SU-DHL-6 (cell line): ENCODE data around the gene DNAJC13.

ENCODE experiments used
- H2AFZ ChIP-seq: fragments of 200-600 bp; sonication (generic); 2 replicates; pipeline ENCODE4 v1.6.1; 2014; ENCODE audit warnings: low read depth, mild to moderate bottlenecking, moderate library complexity, mixed read lengths, antibody characterized with exemption, low read length; ENCODE audit not compliant: severe bottlenecking
- H3F3A ChIP-seq: fragments of 200-600 bp; shearing (Covaris generic); 2 replicates; pipeline ENCODE4 v1.6.0; 2016; ENCODE audit warnings: antibody characterized with exemption, mild to moderate bottlenecking; ENCODE audit not compliant: insufficient read depth
- H3K27ac ChIP-seq: fragments of 200-600 bp; sonication (generic); 2 replicates; pipeline ENCODE4 v1.5.1; 2016; ENCODE audit warnings: low read depth, mild to moderate bottlenecking, low read length, moderate library complexity, mixed read lengths
- H3K27me3 ChIP-seq: fragments of 200-600 bp; sonication (generic), shearing (Covaris generic); 2 replicates; pipeline ENCODE4 v1.6.0; 2014; ENCODE audit warnings: mild to moderate bottlenecking, low read length
- H3K36me3 ChIP-seq: fragments of 200-600 bp; sonication (generic); 2 replicates; pipeline ENCODE4 v1.6.1; 2014; ENCODE audit warnings: mild to moderate bottlenecking, low read length, mixed read lengths
- H3K4me2 ChIP-seq: fragments of 300-600, 200-600 bp; shearing (Covaris generic), sonication (generic); 2 replicates; pipeline ENCODE4 v1.6.0; 2014; ENCODE audit warnings: low read length, low read depth, mild to moderate bottlenecking; ENCODE audit not compliant: poor library complexity, severe bottlenecking
- H3K4me3 ChIP-seq: fragments of 200-600 bp; sonication (generic); 2 replicates; pipeline ENCODE4 v1.5.1; 2014; ENCODE audit warnings: antibody characterized with exemption, low read length, mild to moderate bottlenecking, mixed read lengths; ENCODE audit not compliant: insufficient read depth, poor library complexity, severe bottlenecking
- H3K79me2 ChIP-seq: fragments of 200-600 bp; sonication (generic); 2 replicates; pipeline ENCODE4 v1.6.1; 2014; ENCODE audit warnings: mild to moderate bottlenecking, low read length, moderate library complexity; ENCODE audit not compliant: insufficient read depth
- H3K9ac ChIP-seq: fragments of 200-600 bp; sonication (generic); 2 replicates; pipeline ENCODE4 v1.7.0; 2014; ENCODE audit warnings: mild to moderate bottlenecking, low read length
- H3K9me2 ChIP-seq: fragments of 200-600 bp; sonication (generic); replicated peaks from 2 replicates; pipeline ENCODE4 v1.6.1; 2014; ENCODE audit warnings: low read length; ENCODE audit not compliant: insufficient read depth
- H3K9me3 ChIP-seq: fragments of 200-600 bp; sonication (generic); 2 replicates; pipeline ENCODE4 v1.6.1; 2014; ENCODE audit warnings: low read length, mixed read lengths; ENCODE audit not compliant: insufficient read depth
- H4K20me1 ChIP-seq: fragments of 200-600 bp; sonication (generic); 2 replicates; pipeline ENCODE4 v1.6.1; 2014; ENCODE audit warnings: low read depth, mild to moderate bottlenecking, antibody characterized with exemption, low read length, moderate library complexity, mixed read lengths
- EZH2phosphoT487 ChIP-seq: fragments of 200-600 bp; sonication (generic), shearing (Covaris generic); conservative IDR thresholded peaks from 2 replicates; pipeline ENCODE4 v1.6.1; 2018; ENCODE audit warnings: mild to moderate bottlenecking, antibody characterized with exemption, low read length, moderate library complexity, mixed read lengths
- TF ChIP-seq, protein P1 (sequence below): fragments of 200-600 bp; sonication (generic); IDR thresholded peaks from one replicate; pipeline ENCODE4 v1.5.1; 2017; ENCODE audit warnings: antibody characterized with exemption, mild to moderate bottlenecking, low read length, moderate library complexity; ENCODE audit not compliant: insufficient read depth, poor library complexity, severe bottlenecking

The DNAJC13 gene

DNA sequence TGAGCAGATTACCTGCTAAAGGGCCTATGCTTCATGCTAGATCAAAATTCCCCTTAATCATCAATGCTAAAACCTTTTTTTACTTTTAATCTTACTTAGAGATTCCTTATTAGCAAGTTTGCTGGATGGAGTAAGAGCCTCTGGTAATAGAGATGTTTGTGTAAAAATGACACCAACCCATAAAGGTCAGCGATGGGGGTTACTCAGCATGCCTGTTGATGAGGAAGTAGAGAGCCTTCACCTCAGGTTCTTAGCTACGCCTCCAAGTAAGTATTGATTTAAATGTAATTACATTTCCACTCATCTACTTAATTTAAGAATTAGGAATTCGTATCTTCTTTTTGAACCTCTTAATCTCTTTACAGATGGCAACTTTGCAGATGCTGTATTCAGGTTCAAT is 38.8 kb downstream of the DNAJC13 start:
- no peaks in the 10 kb centered on the region for H3K9me2 ChIP-seq
- no peak overlapping the region for H3K9ac ChIP-seq
- TF ChIP-seq EZH2phosphoT487, result no peak
- TF ChIP-seq, protein P1, sequence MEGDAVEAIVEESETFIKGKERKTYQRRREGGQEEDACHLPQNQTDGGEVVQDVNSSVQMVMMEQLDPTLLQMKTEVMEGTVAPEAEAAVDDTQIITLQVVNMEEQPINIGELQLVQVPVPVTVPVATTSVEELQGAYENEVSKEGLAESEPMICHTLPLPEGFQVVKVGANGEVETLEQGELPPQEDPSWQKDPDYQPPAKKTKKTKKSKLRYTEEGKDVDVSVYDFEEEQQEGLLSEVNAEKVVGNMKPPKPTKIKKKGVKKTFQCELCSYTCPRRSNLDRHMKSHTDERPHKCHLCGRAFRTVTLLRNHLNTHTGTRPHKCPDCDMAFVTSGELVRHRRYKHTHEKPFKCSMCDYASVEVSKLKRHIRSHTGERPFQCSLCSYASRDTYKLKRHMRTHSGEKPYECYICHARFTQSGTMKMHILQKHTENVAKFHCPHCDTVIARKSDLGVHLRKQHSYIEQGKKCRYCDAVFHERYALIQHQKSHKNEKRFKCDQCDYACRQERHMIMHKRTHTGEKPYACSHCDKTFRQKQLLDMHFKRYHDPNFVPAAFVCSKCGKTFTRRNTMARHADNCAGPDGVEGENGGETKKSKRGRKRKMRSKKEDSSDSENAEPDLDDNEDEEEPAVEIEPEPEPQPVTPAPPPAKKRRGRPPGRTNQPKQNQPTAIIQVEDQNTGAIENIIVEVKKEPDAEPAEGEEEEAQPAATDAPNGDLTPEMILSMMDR, result no peak
- no peaks in the 10 kb centered on the region for H3K79me2 ChIP-seq
- H3K27ac ChIP-seq, result no peak overlapping the region
- H3K4me2 ChIP-seq, result no peak overlapping the region
- no peak overlapping the region for H3K4me3 ChIP-seq
- no peak overlapping the region for H2AFZ ChIP-seq
- peaks cover 40% of the 10 kb centered on the region for H3K36me3 ChIP-seq
- H3F3A ChIP-seq, result no peaks in the 10 kb centered on the region
- H3K27me3 ChIP-seq, result no peaks in the 10 kb centered on the region
- no peaks in the 10 kb centered on the region for H3K9me3 ChIP-seq
- no peaks in the 10 kb centered on the region for H4K20me1 ChIP-seq

DNA sequence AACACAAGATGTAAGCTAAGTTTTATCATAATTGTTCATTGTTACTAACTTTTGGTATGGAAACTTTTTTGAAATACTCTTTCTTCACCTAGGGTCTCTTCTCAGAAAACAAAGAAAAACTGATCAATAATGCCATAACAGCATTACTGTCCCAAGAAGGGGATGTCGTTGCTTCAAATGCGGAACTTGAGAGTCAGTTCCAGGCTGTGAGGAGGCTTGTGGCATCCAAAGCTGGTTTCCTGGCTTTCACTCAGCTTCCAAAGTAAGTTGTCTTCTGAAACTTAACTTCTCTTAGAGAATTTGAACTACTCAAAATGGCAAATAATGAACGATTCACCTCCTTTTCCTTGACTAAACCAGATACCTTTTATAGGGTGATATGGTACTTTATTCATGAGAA is 39.3 kb downstream of the DNAJC13 start:
- no peaks in the 10 kb centered on the region for H4K20me1 ChIP-seq
- H3K79me2 ChIP-seq, result no peaks in the 10 kb centered on the region
- H3K36me3 ChIP-seq, result peaks cover 40% of the 10 kb centered on the region
- no peaks in the 10 kb centered on the region for H3K27me3 ChIP-seq
- no peaks in the 10 kb centered on the region for H3F3A ChIP-seq
- no peak overlapping the region for H3K4me3 ChIP-seq
- no peaks in the 10 kb centered on the region for H3K9me2 ChIP-seq
- TF ChIP-seq, protein P1, result no peak
- TF ChIP-seq EZH2phosphoT487, result no peak
- no peaks in the 10 kb centered on the region for H3K9me3 ChIP-seq
- no peak overlapping the region for H3K27ac ChIP-seq
- no peak overlapping the region for H3K4me2 ChIP-seq
- no peak overlapping the region for H3K9ac ChIP-seq
- H2AFZ ChIP-seq, result no peak overlapping the region

DNA sequence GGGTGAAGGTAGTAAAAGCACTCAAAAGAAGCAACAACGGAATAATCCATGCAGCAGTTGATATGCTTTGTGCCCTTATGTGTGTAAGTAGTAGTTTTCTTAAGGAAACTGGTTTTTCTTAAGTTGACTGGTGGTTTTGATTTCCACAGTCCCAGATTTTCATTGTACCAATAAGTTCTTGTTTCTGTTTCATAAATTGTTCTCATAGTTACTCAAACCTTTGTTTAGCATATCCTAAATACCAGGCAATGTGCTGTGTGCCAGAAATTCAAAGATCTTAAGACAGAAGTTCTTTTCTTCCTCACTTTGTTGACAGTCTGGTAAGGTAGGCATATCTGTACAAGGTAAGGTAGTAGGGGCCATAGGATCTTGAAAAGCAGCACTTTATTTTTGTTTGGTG is 40.0 kb downstream of the DNAJC13 start:
- Histone ChIP-seq H3K36me3 (peaks cover 41% of the 10 kb centered on the region), H2AFZ (no peak overlapping the region)

More for the DNA sequence above, 40.0 kb downstream of the DNAJC13 start:
- no peaks in the 10 kb centered on the region for H3K9me3 ChIP-seq
- TF ChIP-seq, protein P1, result no peak
- TF ChIP-seq EZH2phosphoT487, result no peak
- no peaks in the 10 kb centered on the region for H3F3A ChIP-seq
- H4K20me1 ChIP-seq, result no peaks in the 10 kb centered on the region
- no peak overlapping the region for H3K9ac ChIP-seq
- no peak overlapping the region for H3K4me2 ChIP-seq
- H3K4me3 ChIP-seq, result no peak overlapping the region
- no peaks in the 10 kb centered on the region for H3K79me2 ChIP-seq
- no peaks in the 10 kb centered on the region for H3K27me3 ChIP-seq
- H3K9me2 ChIP-seq, result no peaks in the 10 kb centered on the region
- H3K27ac ChIP-seq, result no peak overlapping the region
